ENCODE measurements around the gene TSPAN4.

Gene TSPAN4

GRCh38 chr11:813456-814096, 29.1 kb upstream of the TSPAN4 start:
- H3K9ac ChIP-seq = 0 out of 2 replicates have a peak overlapping the region, but pooled peaks have one; percentile 22
- no peak overlapping the region for H3K27ac ChIP-seq
- H3K36me3 ChIP-seq = peaks cover 57% of the 10 kb centered on the region

DNA sequence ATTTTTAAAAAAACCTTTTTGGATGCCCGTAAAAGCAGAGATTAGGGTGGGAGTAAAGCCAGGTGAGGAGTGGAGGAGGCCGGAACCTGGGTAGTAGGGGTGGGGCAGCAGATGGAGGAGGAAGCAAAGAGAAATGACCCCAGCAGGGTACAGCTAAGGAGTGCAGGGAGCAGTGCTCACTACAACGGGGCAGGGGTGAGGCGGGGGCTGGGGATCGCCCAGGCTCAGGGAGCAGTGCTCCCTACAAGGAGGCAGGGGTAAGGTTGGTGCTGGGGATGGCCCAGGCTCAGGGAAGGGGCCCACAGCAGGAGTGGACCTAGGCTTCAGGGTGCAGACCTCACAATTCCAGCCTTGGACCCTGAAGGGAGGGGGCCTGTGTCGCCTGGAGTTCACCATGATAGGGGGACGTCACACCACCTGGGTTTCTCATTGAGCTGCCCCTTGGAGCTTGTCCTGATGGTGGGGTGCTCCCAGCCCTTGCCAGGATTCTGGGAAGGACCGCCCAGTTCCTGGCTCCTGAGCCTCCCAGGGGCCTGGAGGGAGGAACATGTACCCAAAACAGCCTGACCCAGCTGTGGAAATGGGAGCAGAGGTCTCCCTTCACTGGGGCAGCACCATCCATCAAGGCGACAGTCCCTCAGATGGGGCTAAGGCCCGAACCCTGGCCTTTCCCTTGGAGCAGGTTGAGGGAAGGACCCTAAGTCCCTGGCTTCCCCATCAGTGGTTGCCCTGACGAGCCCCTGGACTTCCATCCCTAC, 26.8 kb upstream of the TSPAN4 start:
- Histone ChIP-seq H3K9me3 (no peaks in the 10 kb centered on the region), H3K9ac (no peak overlapping the region), H3K27me3 (no peaks in the 10 kb centered on the region), H3K4me2 (no peak overlapping the region), H3K4me3 (no peak overlapping the region), H3K36me3 (peaks cover 56% of the 10 kb centered on the region), H3K4me1 (peaks cover 43% of the 10 kb centered on the region), H3K27ac (no peak overlapping the region), H4K20me1 (peaks cover 51% of the 10 kb centered on the region)
- no peak for TF ChIP-seq Cebpa-rat (IDR thresholded peaks at IDR 0.05)

More at GRCh38 chr11:813456-814096, 29.1 kb upstream of the TSPAN4 start:
- no peak for TF ChIP-seq Cebpa-rat (IDR thresholded peaks at IDR 0.05)
- Histone ChIP-seq H3K27me3 (no peaks in the 10 kb centered on the region), H3K9me3 (no peaks in the 10 kb centered on the region), H3K4me2 (no peak overlapping the region), H3K4me1 (peaks cover 36% of the 10 kb centered on the region), H4K20me1 (peaks cover 51% of the 10 kb centered on the region), H3K4me3 (no peak overlapping the region)

GRCh38 chr11:816433-816779, 26.2 kb upstream of the TSPAN4 start:
- no peaks in the 10 kb centered on the region for H3K27me3 ChIP-seq
- H3K27ac ChIP-seq = no peak overlapping the region
- H4K20me1 ChIP-seq = peaks cover 51% of the 10 kb centered on the region
- H3K9me3 ChIP-seq = no peaks in the 10 kb centered on the region
- no peak overlapping the region for H3K4me3 ChIP-seq
- H3K9ac ChIP-seq = no peak overlapping the region
- peaks cover 43% of the 10 kb centered on the region for H3K4me1 ChIP-seq
- no peak for TF ChIP-seq Cebpa-rat (IDR thresholded peaks at IDR 0.05)
- H3K36me3 ChIP-seq = peaks cover 50% of the 10 kb centered on the region
- no peak overlapping the region for H3K4me2 ChIP-seq

GRCh38 chr11:818396-819128, 24.1 kb upstream of the TSPAN4 start, which contains the start of gene PNPLA2:
Gene PNPLA2 (plus strand): TSS chr11:818914. CDS start chr11:819719, 805 bp downstream.
- Histone ChIP-seq H3K9ac (peak within 1 kb of the TSS; percentile 94), H3K27me3 (no peaks in the 10 kb centered on the region), H3K4me3 (peak within 1 kb of the TSS; percentile 88), H4K20me1 (peaks cover 51% of the 10 kb centered on the region), H3K36me3 (peaks cover 41% of the 10 kb centered on the region), H3K27ac (peak within 1 kb of the TSS; percentile 90), H3K4me1 (peaks cover 33% of the 10 kb centered on the region), H3K9me3 (no peaks in the 10 kb centered on the region), H3K4me2 (peak within 1 kb of the TSS; percentile 89)
- TF ChIP-seq Cebpa-rat (IDR thresholded peaks at IDR 0.05) = no peak

DNA sequence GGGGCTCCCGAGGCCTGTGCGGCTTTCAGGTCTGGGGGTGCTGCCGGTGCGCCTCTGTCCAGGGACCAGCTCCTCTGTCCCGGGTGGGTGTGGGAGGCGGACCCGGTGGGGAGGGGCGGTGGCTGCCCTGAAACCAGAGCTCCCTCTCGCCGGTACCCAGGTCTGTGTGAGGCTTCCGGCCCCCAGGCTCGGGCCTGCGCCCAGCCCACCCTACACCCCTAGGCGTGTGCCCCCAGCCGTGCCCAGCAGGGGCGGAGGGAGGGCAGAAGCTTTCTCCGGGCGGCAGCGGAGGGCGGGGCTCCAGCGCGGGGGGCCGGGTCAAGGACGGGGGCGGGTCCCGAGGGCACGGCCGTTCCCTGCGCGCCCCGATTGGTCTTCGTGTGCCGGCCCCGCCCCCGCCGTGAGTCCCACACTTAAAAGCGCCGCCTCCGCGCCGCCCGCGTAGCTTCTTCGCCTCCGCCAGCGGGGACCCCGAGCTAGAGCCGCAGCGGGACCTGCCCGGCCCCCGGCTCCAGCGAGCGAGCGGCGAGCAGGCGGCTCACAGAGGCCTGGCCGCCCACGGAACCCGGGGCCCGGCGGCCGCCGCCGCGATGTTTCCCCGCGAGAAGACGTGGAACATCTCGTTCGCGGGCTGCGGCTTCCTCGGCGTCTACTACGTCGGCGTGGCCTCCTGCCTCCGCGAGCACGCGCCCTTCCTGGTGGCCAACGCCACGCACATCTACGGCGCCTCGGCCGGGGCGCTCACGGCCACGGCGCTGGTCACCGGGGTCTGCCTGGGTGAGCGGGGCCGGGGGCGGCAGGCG, 23.3 kb upstream of the TSPAN4 start:
- peaks cover 52% of the 10 kb centered on the region for H4K20me1 ChIP-seq

DNA sequence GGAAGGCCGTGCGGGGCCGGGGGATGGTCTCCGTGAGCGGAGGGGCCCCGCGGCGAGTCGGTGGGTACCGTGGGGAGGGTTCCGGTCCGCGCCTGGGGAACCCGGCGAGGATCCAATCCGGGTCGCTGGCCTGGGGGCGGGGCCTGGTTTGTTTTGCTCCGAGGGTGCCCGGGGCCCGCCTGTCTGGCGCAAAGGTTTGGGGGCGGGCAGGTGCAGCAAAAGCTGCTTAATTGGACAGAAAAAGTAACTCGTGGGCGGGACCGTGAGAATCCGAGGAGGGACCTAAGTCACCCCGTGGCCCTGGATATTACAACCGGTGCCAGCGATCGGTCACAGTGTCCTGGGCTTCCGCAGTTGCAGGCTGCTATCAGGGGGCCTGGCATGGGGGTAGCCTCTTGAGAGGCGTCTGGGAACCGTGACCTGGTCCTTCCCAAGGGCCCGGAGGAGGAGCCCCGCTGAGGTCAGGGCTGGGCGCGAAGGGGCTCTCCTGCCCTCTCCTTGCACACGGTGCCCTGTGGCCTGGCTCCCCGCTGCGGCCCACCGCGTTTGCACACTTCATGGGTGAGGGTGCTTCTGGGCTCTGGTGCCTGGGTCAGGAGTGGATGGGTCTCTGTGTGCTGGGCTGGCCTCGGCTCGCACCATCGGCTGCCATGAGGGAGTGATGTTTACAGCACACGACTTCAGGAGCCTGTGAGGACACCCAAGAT, 22.6 kb upstream of the TSPAN4 start:
- TF ChIP-seq Cebpa-rat (IDR thresholded peaks at IDR 0.05) = no peak
- Histone ChIP-seq H3K4me1 (peaks cover 41% of the 10 kb centered on the region), H3K4me3 (peak overlapping the region; percentile 88), H3K27me3 (peaks cover 5% of the 10 kb centered on the region), H3K36me3 (peaks cover 41% of the 10 kb centered on the region), H3K9me3 (no peaks in the 10 kb centered on the region), H3K27ac (peak overlapping the region; percentile 90), H3K9ac (peak overlapping the region; percentile 94), H4K20me1 (peaks cover 60% of the 10 kb centered on the region), H3K4me2 (peak overlapping the region; percentile 87)

More for the DNA sequence above, 23.3 kb upstream of the TSPAN4 start:
- TF ChIP-seq Cebpa-rat (IDR thresholded peaks at IDR 0.05) = no peak
- Histone ChIP-seq H3K9ac (peak overlapping the region; percentile 94), H3K36me3 (peaks cover 41% of the 10 kb centered on the region), H3K27ac (peak overlapping the region; percentile 90), H3K9me3 (no peaks in the 10 kb centered on the region), H3K4me1 (peaks cover 33% of the 10 kb centered on the region), H3K4me3 (peak overlapping the region; percentile 88), H3K27me3 (no peaks in the 10 kb centered on the region), H3K4me2 (peak overlapping the region; percentile 89)

DNA sequence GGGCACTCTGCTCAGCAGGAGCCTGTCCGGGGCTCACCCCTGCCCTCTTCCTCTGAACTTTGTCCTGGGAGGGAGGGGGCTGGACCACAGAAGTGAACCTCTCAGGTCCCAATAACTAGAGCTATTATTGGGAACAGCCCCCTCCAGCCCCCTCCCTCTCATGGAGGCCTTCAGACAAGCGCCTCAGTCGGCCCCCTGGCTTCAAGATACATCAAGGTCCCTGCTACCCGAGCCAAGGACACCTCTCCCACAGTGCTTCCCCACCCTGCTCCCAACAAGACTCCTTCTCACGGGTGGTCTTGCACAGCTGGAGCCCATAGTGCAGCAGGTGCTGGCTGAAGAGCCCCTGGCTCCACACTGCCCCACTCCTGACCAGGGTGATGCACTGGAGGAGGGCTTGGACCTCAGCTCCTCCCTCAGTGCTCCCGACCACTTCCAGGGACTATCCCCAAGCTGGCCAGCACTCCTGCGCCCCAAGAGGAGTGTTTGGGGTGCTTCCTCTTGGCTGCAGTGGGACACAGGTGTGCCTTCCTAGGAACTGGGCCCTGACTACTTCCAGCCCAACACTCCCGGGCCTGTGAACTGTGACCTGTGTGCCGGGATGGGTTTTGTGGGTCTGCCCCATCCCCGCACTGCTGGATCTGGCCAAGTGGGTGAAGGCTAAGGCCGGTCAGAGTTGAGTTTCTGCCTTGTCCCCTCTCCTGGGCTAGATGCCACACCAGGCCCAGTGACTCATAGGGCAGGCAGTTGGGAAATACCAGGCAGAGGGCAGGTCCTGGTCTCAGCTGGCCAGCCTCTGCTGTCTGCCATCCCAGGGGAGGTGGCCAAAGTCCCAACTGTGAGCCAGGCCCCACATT, 21.8 kb upstream of the TSPAN4 start:
- Histone ChIP-seq H3K27me3 (peaks cover 13% of the 10 kb centered on the region), H3K4me2 (peak overlapping the region; percentile 87), H3K9me3 (no peaks in the 10 kb centered on the region), H3K36me3 (peaks cover 41% of the 10 kb centered on the region), H3K4me1 (peaks cover 49% of the 10 kb centered on the region), H3K27ac (peak overlapping the region; percentile 90), H3K9ac (peak overlapping the region; percentile 94), H4K20me1 (peaks cover 65% of the 10 kb centered on the region), H3K4me3 (peak overlapping the region; percentile 88)
- TF ChIP-seq Cebpa-rat (IDR thresholded peaks at IDR 0.05) = no peak

Measured in BLaER1 (cell line).